HG03280 (cell line): Measurements from ENCODE around the gene NCMAP.

Experiments
- ATAC-seq: cut with Tn5 transposase; IDR thresholded peaks from one replicate; pipeline ENCODE4 v1.9.1; 2021; ENCODE audit warnings: mild to moderate bottlenecking, moderate library complexity; ENCODE audit not compliant: unreplicated experiment

Gene NCMAP

DNA sequence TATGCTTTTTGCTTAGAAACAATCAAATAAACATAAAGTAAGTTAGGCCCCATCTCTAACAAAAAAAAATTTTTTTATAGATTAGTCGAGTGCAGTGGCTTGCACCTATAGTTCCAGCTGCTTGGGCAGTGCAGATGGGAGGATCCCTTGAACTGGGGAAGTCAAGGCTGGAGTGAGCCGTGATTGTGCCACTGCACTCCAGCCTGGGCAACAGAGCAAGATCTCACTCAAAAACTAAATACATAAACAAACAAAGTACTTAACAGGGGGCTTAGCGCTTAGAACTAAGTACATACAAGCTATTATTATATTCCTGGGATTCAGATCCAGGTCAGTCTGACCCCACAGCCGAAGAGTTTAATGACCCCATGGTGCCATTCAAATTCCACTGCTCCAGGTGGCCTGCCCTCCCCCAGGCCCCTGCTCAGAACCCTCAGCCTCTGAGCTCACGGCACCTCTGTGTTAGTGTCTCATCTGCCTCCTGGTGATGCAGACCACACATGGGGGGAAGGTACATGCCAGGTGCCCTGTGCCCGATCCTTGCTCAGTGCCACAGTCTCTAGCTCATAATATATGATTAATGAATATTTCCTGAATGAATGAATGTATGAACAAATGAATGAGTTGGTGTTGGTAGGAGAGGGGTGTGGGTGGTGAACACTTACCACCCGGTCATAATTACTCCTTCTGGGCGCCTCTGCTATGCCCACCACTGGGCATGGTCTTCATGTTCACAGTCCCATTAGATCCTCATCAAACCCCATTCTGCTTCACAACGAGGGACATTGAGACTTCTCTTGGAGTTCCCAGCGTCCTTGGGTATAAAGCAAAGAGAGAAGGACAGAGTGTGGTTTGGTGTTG is 14.6 kb downstream of the NCMAP start:
- no peak for ATAC-seq

DNA sequence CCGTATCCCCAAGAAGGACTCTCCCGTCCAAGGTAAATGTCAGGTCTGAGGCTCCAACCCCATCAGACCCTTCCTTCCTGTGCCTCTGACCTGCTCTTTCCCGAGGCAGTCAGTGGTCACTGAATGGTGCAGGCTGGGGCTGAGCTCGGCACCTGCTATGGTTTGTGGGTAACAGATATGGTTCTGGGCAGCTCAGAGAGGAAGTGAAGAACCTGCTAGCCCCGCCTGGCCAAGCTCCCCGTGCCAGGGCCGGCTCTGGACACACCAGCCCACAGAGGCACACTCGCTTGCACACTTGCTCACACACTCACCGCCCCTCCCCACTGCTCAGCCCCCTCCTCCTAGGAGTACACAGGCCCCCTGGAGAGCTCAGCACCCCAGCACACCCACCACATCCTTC is 16.4 kb downstream of the NCMAP start:
- no peak for ATAC-seq

DNA sequence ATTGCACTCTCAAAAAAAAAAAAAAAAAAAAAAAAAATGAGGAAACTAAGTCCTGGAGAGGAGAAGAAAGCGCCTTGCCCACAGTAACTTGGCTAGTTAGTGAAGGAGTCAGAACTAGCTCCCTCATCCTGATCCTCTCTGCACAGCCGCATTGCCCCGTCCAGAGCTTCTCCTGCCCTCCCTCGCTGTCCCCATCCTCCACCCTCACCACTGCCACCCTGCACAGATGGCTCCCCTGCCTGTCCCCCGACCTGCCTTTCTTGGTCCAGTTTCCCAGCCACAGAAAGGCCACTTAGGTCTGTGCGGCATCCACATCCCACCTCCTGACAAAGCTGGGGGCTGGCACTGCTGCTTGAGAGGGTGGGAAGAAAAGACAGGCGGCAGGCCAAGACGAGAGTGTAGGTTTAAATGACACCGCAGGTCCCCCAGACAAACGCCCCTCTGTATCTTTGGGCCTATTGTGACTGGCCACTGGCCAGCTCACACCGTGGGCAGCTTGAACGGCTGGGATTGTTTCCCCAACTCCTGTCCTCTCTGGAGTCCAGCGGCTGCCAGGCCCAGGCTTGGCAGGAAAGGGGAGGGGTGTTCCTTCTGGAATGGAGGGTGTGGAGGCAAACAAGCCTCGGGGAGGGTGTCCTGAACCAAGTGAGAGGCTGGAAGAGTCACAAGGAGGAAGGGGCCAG is 20.2 kb downstream of the NCMAP start:
- ATAC-seq, result no peak

DNA sequence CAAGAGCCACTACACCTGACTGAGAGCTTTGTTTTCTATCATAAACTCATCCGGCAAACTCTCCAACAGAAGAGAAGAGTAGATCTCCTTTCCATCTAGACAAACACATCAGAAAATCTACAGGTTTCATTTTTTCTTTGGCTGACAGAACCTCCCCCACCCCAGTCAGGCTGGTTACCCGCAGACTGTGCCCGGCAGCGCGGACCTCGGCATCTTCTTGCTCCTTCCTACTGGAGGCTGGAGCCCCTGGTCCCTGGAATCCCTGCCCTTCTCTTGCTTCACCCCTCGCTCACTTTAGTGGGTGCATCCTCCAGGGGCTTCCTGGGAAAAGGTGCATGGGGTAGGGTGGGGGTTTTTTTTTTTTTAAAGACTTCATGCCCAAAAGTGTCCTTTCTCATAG is 23.0 kb downstream of the NCMAP start:
- ATAC-seq, result no peak

DNA sequence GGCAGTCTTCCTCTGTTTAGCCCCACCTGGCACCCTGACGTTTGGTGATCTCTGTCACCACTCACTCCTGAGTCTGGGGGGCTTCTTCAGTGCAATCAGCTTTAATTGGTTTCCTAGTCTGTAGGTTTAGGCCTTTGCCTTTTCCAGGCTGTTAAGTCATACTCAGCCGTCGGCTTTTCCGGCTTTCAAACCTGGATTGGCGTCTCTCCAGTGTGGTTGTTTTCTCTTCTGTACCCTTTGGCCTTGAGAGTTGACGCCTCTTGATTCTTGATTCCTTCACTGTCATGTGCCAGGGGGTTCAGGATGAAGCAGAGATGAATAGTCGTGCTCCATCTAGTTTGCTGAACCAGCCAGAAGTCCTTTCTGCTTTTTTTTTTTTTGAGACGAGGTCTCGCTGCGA is 24.9 kb downstream of the NCMAP start:
- no peak for ATAC-seq

DNA sequence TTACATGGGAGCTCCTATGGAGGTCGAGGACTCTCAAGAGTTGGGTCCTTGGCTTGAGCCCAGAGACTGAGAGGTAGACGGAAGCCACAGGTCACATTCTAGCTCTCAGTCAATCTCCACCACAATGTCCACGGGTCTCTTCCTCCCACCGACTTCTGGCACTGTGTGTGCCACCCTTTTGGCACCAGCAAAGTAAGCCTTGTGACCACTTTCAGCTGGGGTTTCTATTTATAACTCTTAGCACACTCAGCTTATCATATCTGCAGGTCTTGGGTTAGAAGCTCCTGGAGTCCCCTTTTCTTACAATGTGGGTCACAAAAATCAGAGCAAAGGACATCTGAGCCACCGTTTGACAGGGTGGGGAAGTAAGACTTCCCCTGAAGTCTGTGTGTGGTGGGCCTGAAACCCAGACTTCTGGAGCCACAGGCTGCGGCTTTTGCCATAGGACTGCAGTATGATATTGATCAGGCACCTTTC is 28.3 kb downstream of the NCMAP start:
- no peak for ATAC-seq

DNA sequence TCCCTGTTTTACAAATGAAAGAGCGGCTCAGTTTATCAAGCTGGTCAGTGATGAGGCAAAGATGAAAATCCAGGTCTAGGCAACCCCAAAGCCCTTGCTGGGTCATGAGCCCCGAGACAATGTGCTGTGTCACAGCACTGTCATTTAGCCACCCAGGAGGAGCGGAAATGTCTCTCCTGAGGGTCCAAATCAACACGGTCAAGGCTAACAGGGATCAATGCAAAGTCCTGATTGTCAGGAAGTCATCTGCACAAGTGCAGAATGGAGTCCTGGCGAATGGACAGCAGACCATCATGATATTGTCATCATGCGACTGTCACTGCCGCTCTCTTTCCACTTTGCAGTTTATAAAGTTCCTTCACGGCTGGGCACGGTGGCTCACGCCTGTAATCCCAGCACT is 30.2 kb downstream of the NCMAP start:
- no peak for ATAC-seq

DNA sequence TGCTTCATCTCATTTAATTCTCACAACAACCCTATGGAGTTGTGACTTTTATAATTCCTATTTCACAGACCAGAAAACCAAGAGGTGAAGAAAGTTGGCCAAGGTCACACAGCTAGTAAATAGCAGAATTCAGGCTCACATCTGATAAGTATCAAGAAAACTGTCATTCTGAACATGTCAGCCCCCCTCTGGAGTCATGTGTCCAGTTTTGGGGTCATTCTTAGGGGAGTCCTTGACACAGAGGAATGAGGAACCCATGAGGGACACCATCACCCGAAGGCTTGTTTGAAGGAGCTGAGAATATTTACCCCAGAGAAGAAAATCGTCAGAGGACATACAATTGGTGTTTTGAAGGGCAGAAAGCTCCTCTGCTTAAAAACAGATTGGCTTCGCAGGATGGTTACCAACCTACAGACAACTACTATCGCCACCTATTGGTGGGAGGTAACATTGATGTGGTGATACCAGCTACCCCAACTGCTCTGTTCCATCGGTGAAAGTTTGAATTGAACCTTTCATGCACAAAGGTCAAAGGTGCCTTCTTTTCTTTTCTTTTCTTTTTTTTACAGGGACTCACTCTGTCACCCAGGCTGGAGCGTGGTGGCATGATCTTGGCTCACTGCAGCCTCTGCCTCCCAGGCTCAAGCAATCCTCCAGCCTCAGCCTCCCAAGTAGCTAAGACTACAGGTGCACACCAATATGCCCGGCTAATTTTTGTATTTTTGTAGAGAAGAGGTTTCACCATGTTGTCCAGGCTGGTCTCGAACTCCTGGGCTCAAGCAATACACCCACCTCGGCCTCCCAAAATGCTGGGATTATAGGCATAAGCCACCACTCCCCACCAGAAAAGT is 31.3 kb downstream of the NCMAP start:
- no peak for ATAC-seq

DNA sequence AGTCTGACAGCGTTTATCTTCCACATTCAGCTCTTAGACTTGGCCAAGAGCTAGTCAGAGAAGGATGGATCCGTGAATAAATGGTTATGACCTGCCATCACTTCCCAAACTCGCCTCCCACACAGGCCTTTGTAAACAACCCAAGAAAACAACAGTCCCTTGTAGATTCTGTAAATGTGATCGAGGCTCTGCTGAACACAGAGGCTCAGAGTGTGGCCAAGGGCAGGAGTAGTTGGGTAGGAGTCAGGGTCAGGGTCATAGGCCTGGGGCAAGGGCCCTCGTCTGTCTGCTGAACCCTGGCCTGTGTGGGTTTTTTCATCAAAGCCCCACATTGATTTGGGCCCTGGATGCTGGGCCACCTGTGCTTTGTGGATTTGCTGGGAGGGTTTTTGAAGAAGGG is 32.7 kb downstream of the NCMAP start:
- no peak for ATAC-seq

DNA sequence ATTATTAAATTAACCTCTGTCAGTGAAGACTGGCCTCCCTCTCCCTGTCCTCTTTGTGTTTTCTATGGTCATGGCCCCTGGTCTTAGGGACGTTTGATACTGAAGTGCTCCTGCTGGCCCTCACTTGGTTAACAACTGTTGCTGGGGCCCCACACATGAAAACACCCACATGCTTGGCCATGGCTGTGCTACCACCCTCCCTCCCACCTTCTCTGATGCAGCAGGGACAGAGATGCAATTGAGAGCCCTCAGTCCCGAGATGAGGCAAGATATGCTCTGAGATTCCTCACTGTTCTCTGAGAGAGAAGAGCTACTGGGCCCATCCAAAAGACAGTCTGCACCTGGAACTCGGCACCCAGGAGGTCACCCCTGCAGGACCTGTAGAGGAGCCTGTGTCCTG is 33.3 kb downstream of the NCMAP start:
- no peak for ATAC-seq

DNA sequence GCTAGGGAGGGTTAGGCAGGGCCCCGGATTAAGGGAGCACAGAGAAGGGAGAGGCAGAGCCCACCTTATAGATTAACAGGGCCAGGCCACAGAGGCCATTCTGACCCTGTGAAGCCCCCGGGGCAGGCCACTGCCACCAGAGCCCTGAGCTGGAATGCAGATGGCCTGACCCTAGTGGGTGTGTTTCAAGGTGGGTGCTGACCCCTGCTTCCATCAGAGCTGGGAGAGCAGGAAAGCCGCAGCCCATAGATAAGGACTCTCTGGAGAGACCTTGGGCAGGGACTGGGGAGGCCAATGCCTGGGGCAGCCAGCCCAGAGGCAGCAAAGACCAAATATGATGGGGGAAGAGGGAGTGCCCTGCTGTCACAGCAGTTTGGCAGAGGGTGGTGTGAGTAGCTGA is 35.9 kb downstream of the NCMAP start:
- no peak for ATAC-seq

DNA sequence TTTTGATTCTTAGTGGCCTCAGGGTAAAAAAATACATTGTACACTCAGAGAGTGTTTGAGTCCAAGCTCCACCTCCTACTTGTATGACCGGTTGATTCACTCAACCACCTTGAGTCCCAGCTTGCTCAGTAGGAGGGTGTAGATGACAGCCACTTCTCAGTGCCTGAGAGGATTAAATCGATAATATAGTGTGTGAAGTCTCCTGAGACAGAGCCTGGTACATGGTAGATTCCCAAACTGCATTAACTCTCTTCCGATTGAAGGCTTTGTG is 38.4 kb downstream of the NCMAP start:
- no peak for ATAC-seq

DNA sequence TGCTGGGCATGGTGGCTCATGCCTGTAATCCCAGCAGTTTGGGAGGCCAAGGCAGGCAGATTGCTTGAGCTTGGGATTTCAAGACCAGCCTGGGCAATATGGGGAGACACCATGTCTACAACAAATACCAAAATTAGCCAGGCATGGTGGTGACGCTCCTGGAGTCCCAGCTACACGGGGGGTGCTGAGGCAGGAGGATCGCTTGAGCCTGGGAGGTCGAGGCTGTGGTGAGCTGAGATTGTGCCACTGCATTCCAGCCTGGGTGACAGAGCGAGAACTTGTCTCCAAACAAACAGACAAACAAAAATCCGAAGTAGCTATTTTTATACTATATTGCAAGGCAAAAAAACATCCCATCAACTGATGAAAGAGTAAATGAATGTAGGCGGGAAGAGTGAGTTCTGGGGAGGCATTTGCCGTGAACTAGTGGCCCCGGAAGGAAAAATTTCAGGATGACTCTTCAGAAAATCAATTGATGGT is 40.6 kb downstream of the NCMAP start:
- ATAC-seq, result no peak

DNA sequence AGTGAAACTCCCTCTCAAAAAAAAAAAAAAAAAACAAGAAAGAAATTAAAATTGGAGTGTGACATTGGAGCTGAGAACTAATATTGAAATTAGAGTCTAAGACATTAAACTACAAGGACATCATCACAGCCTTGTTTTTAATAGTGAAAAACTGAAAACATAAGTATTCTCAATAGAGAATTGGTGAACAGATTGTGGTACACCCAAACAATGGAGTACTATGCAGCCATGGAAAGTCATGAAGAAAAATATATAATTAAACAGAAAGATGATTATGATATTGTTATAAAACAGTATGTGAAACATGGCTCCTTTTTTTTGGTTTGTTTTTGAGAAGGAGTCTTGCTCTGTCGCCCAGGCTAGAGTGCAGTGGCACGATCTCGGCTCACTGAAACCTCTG is 43.4 kb downstream of the NCMAP start:
- ATAC-seq, result no peak

DNA sequence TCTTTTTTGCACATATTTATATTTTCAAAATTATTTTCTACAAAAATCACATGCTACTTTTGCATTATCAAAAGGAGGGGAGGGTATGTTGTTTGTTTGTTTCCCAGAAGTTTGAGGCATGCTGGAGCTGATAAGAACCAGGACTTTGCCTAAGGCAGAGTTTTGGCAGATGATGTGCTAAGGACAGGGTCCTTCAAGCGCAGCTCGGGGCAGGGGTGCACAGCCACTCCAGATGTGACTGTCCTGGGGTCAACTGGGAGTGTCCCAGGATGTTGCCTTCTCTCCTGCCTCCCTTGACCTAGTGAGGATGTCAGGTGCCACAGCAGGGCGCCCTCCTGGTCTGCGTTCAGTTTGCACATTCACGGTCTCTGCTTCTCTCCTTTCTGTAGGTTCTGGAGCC is 44.7 kb downstream of the NCMAP start:
- ATAC-seq, result no peak

DNA sequence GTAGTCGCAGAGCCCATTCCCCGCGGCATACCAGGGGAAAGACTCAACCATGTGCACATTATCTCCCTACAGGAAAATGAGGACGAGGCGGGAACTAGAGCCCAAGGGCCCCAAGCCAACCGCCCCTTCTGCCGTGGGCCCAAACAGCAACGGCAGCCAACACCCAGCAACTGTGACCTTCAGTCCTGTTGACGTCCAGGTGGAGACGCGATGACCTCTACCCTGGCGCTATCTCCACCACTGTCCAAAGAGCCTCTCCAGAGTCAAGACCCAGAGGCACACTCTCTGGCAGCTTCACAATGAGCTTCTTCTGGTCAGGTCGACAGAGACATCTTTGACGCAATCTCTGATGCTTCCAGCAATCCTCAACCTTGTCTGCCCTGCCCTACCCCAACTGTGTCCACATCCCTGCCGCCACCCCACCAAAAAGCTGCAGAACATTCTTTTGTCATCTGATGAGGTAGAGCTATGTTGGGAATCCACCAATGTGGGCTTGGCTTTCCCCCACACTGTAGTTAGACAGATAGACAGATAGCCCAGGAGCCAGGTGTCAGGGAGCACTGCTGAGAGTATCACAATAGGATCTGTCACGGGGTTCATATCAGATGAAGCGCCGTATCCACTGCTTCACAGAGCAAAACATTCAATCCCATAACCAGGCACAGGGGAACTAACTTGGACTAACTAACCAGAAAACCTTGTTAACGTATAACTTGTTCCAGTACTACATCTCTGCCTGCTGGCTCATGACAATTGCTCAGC is 49.8 kb downstream of the NCMAP start:
- no peak for ATAC-seq

DNA sequence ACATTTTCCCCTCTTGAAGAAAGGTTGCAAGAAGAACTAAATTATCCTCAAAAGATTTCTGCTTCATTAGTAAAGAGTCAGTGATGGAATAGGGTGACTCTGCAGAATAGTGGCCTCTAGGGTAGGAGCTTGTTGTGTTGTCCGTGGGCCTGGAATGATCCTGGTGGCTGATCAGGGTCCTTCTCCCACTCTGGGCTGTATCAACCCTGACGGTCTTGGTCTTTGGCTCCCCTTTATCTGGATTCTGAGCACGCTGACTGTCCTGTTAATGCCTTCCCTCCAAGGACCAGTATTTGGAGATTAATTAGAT is 50.4 kb downstream of the NCMAP start:
- ATAC-seq, result no peak

DNA sequence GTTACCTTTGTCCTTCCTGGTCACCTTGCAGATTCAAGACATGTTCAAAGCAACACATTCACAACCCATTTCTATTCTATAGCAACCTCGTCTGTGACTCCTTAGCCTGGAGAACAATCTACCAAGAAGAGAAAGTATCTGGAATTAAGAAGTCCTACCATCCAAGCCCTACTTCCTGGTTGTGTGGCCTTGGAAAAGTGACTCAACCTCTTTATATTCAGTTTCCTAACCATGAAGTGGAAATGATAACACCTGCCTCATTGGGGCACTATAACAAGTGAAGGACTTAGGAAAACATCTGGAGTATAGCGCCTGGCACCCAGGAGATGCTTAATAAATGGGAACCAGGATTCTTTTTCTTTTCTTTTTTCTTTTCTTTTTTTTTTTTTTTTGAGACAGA is 50.7 kb downstream of the NCMAP start:
- no peak for ATAC-seq

DNA sequence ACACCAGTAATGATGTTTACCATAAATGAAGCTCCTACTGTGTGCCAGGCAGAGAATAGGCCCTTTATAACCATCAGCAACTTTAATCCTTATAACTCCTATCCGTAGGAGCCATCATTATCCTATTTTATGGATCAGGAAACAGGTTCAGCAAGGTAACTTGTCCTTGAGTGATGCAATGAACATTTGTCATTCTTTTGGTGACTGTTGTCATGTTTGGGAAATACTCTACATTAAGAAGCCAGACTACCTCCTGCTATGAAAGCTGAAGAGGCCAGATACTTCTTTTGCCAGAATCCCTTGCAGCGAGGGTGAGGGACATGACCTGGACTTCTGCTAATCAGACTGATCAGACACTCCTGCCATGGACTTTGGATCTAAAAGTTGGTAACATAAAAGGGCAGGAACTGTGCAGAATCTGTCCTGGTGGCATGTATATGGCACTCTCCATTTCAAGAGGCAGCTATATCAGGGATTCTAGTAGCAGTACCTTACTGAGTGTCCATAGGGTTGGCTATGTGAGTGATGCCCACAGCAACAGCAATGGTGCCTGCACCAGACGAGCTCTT is 54.1 kb downstream of the NCMAP start:
- no peak for ATAC-seq

DNA sequence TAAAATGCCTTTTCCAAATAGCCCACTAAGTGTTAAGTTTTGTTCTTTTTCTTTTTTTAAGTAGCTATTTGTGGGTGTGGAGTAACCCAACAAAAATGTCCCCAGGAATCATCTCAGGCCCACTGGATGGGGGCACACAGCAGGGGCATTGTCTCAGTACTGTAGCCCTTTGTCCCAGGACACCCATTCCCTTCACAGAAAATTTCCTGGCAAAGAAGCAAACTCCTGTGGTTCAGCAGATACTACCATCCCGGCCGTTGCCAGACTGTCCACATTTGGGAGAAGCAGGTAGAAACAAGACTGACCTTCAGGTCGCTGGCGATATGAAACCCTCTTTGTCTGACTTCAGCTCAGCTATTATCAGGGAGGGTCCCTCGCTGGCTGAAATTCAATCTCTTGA is 63.5 kb downstream of the NCMAP start:
- ATAC-seq, result no peak

DNA sequence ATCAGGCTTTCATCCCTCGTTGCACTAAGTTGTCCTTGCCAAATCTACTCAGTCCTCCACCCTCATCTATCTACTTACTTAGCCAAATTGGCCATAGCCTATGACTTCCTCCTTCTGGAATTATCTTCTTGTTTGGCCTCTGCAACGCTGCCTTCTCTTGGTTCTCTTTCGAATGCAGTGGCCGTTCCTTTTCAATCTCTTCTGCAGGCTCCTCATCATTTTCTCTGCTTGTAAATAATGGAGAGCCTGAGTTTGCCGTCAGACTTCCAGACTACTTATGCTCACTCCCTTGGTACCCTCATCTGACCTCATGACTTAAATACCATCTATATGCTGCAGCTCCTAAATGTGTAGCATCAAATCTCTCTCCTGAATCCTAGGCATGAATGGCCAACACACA is 64.8 kb downstream of the NCMAP start:
- no peak for ATAC-seq
